ENCODE results near the gene POLA2. TPM values are rescaled to one million over a fixed set of nuclear protein-coding genes. Genes with fewer than 3 reads are reported as not detected.
"Not testable (repeated sequence)": the region's sequence is repeated elsewhere in the genome, so short reads cannot be mapped to it uniquely, and the experiment has no call there.

POLA2 gene
- total RNA-seq, 1 donor from 2014 or later = 5.9 TPM

DNA sequence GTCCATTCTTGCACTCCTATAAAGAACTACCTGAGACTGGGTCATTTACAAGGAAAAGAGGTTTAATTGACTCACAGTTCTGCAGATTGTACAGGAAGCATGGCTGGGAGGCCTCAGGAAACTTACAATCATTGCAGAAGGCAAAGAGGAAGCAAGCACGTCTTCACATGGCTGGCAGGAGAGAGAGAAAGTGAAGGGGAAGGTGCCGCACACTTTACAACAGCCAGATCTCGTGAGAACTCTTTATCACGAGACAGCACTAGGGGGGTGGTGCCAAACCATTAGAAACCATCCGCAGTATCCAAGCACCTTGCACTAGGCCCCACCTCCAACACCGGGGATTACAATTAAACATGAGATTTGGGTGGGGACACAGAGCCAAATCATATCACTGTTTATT is 19.4 kb upstream of the POLA2 start:
- Mint-ChIP-seq H3K4me3 (ENCODE audit: unreplicated experiment) (no peak overlapping the region), H3K27ac (ENCODE audit: unreplicated experiment) (no peak overlapping the region), H3K9me3 (ENCODE audit: unreplicated experiment) (no peaks in the 10 kb centered on the region), H3K4me1 (ENCODE audit: unreplicated experiment) (no peaks in the 10 kb centered on the region), H3K36me3 (ENCODE audit: unreplicated experiment) (no peaks in the 10 kb centered on the region), H3K27me3 (ENCODE audit: unreplicated experiment) (peaks cover 8% of the 10 kb centered on the region)
- no peak for DNase-seq (ENCODE audit: extremely low spot score, unreplicated experiment)
- TF ChIP-seq, protein P1, sequence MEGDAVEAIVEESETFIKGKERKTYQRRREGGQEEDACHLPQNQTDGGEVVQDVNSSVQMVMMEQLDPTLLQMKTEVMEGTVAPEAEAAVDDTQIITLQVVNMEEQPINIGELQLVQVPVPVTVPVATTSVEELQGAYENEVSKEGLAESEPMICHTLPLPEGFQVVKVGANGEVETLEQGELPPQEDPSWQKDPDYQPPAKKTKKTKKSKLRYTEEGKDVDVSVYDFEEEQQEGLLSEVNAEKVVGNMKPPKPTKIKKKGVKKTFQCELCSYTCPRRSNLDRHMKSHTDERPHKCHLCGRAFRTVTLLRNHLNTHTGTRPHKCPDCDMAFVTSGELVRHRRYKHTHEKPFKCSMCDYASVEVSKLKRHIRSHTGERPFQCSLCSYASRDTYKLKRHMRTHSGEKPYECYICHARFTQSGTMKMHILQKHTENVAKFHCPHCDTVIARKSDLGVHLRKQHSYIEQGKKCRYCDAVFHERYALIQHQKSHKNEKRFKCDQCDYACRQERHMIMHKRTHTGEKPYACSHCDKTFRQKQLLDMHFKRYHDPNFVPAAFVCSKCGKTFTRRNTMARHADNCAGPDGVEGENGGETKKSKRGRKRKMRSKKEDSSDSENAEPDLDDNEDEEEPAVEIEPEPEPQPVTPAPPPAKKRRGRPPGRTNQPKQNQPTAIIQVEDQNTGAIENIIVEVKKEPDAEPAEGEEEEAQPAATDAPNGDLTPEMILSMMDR (IDR thresholded peaks at IDR 0.05) = no peak

DNA sequence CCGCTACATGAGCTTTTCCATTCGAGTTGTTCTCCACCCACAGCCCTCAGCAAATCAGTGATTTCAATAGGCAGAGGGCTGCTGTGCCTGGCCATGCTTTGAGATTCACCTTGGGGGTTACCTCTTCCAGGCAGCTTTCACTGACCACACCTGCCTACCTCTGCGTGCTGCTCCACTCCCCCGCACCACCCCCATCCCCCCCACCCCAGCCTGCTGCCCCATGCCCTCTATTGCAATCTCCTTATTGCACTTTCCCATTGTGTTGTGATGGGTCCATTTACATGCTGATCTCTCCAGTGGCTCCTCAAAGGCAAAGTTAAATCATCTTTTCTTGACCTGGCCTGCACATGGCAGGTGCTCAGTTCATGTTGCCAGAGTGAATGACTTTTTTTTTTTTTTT is 18.0 kb upstream of the POLA2 start:
- Mint-ChIP-seq H3K27me3 (ENCODE audit: unreplicated experiment) (peaks cover 8% of the 10 kb centered on the region), H3K9me3 (ENCODE audit: unreplicated experiment) (no peaks in the 10 kb centered on the region), H3K36me3 (ENCODE audit: unreplicated experiment) (no peaks in the 10 kb centered on the region), H3K4me3 (ENCODE audit: unreplicated experiment) (no peak overlapping the region), H3K4me1 (ENCODE audit: unreplicated experiment) (no peaks in the 10 kb centered on the region), H3K27ac (ENCODE audit: unreplicated experiment) (no peak overlapping the region)
- DNase-seq (ENCODE audit: extremely low spot score, unreplicated experiment) = no peak
- TF ChIP-seq, protein P1 (IDR thresholded peaks at IDR 0.05) = no peak

DNA sequence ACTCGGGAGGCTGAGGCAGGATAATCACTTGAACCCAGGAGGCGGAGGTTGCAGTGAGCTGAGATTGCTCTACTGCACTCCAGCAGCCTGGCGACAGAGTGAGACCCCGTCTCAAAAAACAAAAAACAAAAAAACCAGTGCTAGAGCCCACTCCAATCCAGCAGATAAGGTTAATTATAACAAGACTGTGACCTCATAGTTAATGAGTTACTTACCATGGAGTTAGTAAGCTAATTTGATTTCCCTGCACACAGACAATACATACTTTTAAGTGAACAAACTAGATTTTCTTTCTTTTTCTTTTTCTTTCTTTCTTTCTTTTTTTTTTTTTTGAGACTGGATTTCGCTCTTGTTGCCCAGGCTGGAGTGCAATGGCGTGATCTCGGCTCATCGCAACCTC is 16.7 kb upstream of the POLA2 start:
- not testable (repeated sequence) for H3K27ac Mint-ChIP-seq (ENCODE audit: unreplicated experiment); H3K27me3 Mint-ChIP-seq (ENCODE audit: unreplicated experiment); H3K4me1 Mint-ChIP-seq (ENCODE audit: unreplicated experiment); H3K36me3 Mint-ChIP-seq (ENCODE audit: unreplicated experiment); H3K4me3 Mint-ChIP-seq (ENCODE audit: unreplicated experiment); DNase-seq (ENCODE audit: extremely low spot score, unreplicated experiment); H3K9me3 Mint-ChIP-seq (ENCODE audit: unreplicated experiment)

DNA sequence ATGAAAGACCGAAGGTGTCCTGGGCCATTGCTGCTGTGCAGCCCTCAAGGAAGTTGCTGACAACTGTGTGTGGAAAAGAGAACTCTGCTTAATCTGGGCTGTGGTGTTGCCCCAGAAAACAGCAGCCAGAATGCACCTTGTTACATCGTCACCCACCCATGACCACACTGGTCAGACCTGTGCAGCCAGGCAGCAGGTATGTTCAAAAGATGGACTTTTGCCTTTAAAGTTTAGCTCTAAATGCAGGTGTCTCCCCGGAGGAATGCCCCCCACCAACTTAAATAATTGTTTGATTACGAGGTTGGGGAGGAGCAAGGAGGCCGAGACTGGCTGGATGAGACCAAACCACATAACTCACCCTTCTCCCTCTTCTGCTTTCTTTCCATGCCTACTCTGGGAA is 15.3 kb upstream of the POLA2 start:
- Mint-ChIP-seq H3K27me3 (ENCODE audit: unreplicated experiment) (peaks cover 8% of the 10 kb centered on the region), H3K4me1 (ENCODE audit: unreplicated experiment) (no peaks in the 10 kb centered on the region)

DNA sequence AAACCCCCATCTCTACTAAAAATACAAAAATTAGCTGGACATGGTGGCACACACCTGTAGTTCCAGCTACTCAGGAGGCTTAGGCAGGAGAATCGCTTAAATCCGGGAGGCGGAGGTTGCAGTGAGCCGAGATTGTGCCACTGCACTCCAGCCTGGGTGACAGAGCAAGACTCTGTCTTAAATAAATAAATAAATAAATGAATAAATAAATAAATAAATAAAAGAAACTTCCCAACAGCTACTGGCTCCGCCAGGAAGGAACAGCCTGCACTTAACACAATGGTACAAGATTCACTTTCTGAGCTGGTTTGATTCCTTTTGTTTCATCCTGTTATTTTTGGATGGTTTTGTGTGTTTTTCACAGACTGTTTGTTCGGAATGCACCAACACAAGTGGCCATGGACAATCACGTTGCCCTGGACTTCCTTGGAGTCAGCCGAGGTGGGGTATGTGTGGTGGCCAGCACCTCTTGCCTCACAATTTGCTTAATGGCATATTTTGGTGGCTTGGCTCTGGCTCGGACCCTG is 13.5 kb upstream of the POLA2 start:
- H3K4me1 Mint-ChIP-seq (ENCODE audit: unreplicated experiment); H3K9me3 Mint-ChIP-seq (ENCODE audit: unreplicated experiment); H3K27ac Mint-ChIP-seq (ENCODE audit: unreplicated experiment); DNase-seq (ENCODE audit: extremely low spot score, unreplicated experiment); H3K4me3 Mint-ChIP-seq (ENCODE audit: unreplicated experiment); H3K27me3 Mint-ChIP-seq (ENCODE audit: unreplicated experiment); H3K36me3 Mint-ChIP-seq (ENCODE audit: unreplicated experiment): not testable (repeated sequence)

More for the DNA sequence above, 15.3 kb upstream of the POLA2 start:
- H3K4me3 Mint-ChIP-seq (ENCODE audit: unreplicated experiment) = no peak overlapping the region
- H3K36me3 Mint-ChIP-seq (ENCODE audit: unreplicated experiment) = no peaks in the 10 kb centered on the region
- H3K27ac Mint-ChIP-seq (ENCODE audit: unreplicated experiment) = no peak overlapping the region
- H3K9me3 Mint-ChIP-seq (ENCODE audit: unreplicated experiment) = no peaks in the 10 kb centered on the region
- TF ChIP-seq, protein P1 (IDR thresholded peaks at IDR 0.05) = no peak
- no peak for DNase-seq (ENCODE audit: extremely low spot score, unreplicated experiment)

DNA sequence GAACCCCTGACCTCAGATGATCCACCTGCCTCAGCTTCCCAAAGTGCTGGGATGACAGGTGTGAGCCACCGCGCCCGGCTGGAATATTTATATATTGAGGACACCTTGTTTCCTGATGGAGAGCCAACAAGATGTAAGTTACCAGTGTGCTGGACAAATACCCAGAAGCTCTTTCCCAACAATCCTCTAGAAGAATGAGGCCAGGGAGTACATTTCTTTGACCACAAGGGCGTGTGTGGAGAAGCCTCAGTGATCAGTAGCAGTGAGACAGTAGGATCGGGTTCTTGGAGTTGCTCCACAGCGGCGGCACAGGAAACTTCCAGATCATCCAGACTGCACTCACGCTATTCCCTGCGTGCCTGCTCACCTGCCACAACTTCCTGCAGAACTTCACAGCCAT is 10.3 kb upstream of the POLA2 start:
- Mint-ChIP-seq H3K4me3 (ENCODE audit: unreplicated experiment) (no peak overlapping the region), H3K27ac (ENCODE audit: unreplicated experiment) (no peak overlapping the region), H3K36me3 (ENCODE audit: unreplicated experiment) (no peaks in the 10 kb centered on the region), H3K27me3 (ENCODE audit: unreplicated experiment) (peaks cover 10% of the 10 kb centered on the region), H3K4me1 (ENCODE audit: unreplicated experiment) (peaks cover 5% of the 10 kb centered on the region), H3K9me3 (ENCODE audit: unreplicated experiment) (no peaks in the 10 kb centered on the region)
- no peak for DNase-seq (ENCODE audit: extremely low spot score, unreplicated experiment)
- TF ChIP-seq, protein P1 (IDR thresholded peaks at IDR 0.05) = no peak

Measured in osteocyte (in vitro differentiated cells).